Stimulated activated CD4-positive, alpha-beta T cell treated with anti-CD3 and anti-CD28 coated beads, Interleukin-4, amount 100 ng/mL, for 24 hours (primary cell): ENCODE results near the gene B3GNT7.
"Not testable (repeated sequence)": the region's sequence is repeated elsewhere in the genome, so short reads cannot be mapped to it uniquely, and the experiment has no call there.

ENCODE experiments used
- DNase-seq: peaks from one replicate; pipeline ENCODE4 v3.0.0-alpha.2; 2020

The B3GNT7 gene

GRCh38 chr2:231395188-231396057, at the start of gene B3GNT7:
TSS of gene B3GNT7 (plus strand) at chr2:231395710. CDS start at chr2:231395804, 94 bp downstream.
- DNase-seq: no peak

DNA sequence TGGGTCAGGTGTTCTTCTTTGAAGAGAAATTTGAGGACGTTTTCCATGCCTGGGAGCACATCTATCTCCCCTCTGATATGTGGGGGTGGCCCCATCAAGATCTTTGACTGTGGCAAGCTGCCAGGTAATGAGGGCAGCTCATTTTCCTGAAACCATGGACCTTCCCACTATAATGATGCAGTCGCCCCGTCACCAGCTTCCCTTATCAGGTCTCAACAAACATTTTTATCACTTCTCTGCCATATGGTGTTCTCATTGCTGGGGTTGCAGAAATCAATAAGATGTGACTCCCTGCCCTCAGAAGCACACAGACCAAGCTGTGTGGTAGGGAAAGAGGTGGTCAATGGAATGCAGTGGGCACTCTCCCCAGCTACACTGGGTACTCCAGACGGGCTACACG, 48.4 kb upstream of the B3GNT7 start:
- no peak for DNase-seq

DNA sequence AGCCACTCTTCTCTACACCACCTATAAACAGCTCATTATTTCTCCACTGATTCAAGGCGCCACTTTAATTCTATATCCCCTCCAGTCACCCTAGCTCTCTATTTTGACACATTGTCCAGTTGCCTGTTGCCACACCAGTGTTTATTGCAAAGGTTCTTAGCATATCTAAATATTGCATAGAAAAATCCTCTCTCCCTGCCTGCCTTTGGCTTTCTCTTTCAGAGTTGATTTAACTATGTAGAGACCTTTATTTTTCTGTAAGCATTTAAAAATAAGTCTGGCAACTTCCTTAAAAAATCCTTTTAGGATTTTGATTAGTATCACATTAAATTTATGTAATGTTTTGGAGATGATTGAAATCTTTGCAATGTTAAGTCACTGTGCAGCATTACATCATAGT, 47.9 kb upstream of the B3GNT7 start:
- DNase-seq: no peak

DNA sequence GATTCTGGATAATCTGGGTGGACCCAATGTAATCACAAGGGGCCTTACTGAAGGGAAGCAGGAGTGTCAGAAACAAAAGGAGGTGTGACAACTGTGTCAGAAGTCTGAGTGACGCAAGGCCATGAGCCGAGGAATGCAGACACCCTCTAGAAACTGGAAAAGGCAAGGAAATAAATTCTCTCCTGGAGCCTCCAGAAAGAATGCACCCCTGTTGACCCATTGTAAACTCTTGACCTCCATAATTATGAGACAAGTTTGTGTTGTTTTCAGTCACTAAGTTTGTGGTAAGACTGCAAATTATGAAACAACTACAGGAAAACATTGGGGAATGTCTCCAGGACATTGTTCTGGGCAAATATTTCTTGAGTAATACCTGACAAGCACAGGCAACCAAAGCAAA, 47.3 kb upstream of the B3GNT7 start:
- no peak for DNase-seq

DNA sequence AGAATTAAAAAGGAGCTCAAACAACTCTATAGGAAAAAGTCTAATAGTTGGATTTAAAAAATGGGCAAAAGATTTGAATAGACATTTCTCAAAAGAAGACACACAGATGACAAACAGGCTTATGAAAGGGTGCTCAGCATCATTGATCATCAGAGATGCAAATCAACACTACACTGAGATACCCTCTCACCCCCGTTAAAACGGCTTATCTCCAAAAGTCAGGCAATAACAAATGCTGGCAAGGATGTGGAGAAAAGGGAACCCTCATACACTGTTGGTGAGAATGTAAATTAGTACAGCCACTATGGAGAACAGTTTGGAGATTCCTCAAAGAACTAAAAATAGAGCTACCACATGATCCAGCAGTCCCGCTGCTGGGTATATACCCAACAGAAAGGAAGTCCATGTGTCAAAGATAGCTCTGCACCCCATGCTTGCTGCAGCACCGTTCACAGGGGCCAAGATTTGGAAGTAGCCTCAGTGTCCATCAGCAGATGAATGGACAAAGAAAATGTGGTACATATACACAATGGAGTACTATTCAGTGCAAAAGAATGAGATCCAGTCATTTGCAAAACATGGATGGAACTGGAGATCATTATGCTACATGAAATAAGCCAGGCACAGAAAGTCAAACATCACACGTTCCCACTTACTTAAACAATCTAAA, 46.7 kb upstream of the B3GNT7 start:
- no peak for DNase-seq

DNA sequence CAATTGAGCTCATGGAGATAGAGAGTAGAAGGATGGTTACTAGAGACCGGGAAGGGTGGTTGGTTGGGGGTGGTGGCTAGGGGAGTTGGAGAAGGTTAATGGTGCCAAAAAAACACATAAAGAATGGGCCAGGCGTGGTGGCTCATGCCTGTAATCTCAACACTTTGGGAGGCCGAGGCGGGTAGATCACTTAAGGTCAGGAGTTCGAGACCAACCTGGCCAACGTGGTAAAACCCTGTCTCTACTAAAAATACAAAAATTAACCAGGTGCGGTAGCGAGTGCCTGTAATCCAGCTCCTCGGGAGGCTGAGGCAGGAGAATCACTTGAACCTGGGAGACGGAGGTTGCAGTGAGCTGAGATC, 46.2 kb upstream of the B3GNT7 start:
- not testable (repeated sequence) for DNase-seq

GRCh38 chr2:231351648-231352047, 43.9 kb upstream of the B3GNT7 start:
- no peak for DNase-seq

DNA sequence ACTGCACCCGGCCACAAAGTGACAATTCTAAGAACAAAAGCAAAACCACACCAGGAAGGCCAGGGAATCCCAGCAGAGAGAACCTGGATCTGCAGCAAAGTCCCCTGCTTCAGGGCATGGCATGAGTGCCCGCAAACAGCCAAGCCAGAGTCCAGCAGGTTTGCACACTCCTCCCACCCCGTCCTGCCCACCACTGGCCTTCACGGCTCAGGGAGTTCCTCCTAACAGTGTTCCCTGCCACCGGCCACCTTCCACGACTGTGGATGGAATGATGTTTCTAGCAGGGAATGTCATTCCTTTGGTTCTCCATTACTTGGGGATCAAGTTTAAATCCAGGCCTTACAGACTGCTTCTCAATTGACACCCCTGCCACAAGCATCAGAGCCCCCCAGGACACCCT, 42.0 kb upstream of the B3GNT7 start:
- DNase-seq: no peak

DNA sequence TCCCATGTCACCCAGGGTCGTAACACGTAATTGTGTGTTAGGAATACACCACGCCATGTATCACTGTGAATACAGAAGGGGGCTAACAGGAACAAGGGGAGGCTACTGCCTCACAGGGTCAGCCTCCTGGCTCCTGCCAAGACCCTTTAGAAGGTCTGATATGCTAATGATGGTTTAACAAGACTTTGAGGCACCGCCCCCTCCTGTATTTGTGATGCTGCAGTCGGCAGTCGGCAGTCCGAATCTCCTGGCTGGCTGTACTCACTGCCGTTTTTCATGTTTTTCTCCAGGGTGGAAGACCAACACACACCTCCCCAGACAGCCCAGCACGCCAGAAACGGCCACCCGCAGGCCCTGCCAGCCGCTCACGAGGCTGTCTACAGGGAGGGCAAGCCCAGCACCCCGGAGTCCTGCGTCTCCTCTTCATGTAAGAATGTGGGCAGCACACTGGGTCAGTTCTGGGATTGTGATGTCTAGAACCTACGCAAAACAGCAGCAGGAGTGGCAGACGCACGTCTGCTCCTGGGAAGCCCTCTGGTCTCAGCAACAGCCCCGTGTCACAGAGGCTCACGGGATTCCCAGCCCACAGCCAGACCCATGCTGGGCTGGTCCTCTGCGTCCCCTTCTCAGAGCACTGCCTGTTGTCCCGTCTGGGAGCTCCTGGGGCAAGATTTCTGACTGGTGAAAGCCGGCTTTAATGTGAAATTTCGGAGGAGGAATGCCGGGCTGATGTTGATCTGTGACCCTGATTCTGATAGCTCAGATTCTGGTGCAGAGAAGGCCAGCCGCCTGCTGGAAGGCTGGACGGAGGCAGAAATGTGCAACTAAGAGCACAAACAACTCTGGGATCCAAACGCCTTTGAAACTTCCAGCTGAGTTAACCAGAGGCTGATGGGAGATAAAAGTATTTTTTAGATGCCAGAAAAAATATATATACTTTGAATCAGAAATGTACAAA, 39.7 kb upstream of the B3GNT7 start:
- no peak for DNase-seq

GRCh38 chr2:231356466-231356844, 39.1 kb upstream of the B3GNT7 start:
- no peak for DNase-seq

DNA sequence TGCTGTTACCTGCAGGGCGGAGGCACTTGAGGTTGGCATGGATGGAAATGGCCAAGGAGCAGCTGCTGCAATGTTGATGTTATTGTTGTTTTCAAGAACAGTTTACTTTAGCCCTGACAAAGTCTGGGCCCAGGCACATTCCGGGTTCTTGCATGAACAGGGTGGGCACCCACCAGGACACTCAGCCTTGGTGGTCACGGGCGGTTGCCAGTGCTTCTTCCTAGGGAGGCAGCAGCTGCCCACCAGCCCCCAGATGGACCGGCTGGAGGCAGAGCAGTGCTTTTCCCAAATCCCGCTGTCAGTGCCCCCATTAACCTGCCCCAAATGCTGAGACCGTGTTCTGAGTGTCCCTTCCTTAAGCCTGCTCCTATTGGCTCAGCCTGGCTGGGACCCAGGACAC, 38.5 kb upstream of the B3GNT7 start:
- no peak for DNase-seq

DNA sequence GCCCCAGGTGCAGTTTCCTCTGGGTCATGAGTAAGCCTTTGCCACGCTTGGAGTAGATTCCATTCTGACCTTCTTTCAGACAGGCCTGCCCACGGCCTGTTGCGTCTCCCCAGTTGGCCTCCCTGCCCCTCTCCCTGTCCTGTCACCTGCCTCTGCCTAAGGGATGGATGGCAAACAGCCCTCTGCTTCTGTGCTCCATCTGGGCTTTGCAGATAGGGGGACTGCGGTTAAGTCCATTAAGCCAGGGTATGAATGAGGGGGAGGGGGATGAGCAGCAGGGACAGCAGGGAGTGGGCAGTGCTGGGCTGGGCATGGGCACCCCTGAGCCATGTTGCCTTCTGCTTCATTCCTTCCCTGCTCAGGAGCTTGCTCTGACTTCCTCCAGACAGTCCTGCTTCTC, 37.6 kb upstream of the B3GNT7 start:
- DNase-seq: no peak

DNA sequence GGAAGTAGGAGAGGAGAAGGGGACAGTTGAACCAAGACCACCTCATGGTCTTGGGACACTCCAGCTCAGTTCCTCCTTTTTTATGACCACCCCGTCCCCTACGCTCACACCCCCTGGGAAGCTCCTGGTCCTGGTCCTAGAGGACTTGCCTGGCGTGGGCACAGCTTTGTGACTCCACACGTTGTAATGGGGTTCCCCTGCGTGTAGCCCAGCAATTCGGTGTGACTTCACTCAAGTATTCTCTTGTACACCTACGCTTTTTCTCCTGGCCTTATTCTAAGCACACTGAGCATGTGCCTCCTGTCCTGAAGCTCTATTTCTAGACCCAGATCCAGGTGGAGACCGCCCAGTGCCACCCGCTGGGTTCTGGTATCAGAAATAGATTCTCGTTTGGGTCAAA, 36.1 kb upstream of the B3GNT7 start:
- DNase-seq: no peak

GRCh38 chr2:231359948-231360347, 35.6 kb upstream of the B3GNT7 start:
- no peak for DNase-seq

- no peak for DNase-seq
These were observed 35.1 kb upstream of the B3GNT7 start for GRCh38 chr2:231360401-231360800.

GRCh38 chr2:231360881-231361371, 34.6 kb upstream of the B3GNT7 start:
- DNase-seq: no peak

DNA sequence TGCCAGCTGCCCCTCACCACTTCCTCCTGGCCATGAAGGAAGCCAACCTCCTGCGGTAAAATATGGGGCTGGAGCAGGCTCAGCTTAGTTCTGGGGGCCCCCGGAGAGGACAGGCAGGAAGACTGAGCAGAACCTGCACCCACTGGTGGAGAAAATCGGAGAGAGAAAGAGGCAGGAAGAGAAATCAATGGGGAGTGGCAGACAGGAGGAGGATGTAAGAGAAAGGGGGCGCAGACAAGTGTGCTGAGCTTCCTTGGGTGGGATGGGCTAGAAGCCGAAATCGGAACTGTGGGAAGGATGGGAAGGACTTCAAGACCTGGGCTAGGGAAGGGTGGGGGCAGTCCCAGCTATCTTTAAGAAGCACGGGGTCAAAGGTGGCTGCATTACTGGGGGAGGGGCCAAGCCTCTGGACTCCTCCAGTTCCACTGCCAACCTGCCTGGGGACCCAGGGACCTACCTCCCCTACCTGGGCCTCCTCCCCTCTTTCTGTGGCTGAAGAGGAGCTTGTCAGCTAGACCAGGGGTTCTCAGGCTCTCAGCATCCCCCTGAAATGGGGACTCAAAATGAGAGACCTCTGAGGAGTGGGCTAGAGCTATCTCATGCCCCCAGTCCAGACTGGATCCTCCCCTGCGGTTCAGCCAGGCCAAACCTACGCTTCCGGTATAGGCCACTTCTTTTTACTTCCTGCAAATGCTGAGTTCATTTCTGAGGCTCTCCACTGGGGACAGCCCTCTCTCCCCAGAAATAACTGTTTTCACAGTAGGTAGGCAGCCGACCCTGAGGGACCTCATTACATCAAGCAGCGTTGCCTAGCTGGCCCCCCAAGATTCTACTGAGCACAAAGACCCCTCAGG, 33.6 kb upstream of the B3GNT7 start:
- no peak for DNase-seq

GRCh38 chr2:231362555-231363184, 32.8 kb upstream of the B3GNT7 start:
- no peak for DNase-seq

DNA sequence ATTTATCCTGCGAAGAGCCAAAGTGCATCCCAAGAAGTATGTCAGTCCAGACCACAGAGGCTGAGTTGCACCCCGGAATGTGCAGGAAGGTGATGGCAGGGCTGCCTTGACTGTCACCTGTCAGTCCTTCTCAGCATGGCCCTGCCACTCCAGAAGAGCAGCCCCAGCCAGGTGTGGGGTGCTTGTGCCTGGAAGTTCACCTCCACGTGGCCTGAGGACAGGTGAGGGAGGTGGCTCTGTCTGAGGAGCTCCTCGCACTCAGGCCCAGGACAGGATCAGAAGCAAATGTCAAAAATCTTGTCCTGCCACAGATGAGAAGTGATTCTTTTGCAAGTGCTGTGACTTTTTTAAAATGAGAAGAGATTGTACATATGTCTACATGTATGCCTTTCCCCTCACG, 31.4 kb upstream of the B3GNT7 start:
- no peak for DNase-seq

DNA sequence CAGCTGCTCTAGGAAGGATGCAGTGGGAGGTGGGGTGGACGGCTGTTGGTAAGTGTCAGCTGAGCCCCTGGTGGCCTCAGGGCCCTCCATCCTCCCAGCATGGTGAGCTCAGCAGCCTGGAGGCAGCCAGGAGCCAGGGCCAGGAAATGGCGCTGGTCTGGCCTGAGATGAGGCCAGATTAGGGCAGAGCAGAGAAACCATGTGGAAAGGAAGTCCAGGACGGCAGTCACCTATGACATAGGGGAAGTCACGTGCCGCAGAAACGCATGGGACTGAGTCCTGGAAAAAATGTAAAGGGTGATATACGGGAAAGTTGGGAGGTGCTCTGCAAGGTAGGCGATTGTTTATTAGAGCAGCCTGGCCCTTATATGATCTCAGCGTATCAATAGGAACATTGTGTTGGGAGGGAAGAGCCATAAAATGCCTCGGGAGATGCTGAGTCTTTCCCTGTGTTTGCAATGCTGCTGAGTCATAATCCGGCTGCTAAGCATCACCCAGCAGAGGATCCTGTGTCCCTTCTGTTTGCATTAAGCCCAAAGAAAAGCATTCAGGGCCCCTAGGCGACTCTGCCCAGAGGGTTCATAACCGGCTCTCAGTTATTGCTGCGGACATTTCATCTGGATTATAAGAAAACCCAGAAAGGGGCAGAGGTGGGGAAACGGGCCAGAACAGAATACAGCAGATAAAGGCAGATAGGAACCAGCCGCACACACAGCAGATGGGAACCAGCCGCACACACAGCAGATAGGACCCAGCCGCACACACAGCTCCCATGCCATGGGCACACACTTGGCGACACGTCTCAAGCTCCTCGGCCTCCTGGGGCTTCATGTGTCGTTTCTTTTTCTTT, 30.3 kb upstream of the B3GNT7 start:
- no peak for DNase-seq

DNA sequence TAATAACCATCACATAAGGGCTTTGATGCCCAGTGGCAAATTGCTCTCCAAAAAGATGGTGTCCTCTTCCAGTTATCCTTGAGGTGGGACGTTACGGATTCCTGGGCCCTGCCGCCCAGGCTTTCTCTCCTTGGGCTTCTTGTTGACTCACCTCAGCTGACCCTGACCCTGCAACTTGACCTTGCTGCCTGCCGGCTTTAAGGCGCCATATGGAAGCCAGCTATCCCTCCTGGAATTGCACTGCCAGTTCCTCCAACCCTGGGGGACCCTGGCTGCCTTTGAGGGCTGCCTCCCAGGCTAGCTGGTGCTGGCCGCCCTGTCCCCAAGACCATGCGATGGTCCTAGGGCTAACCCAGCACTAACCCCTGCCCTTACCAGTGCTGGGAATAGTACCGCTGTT, 28.3 kb upstream of the B3GNT7 start:
- no peak for DNase-seq
